Activated CD4-positive, alpha-beta T cell treated with anti-CD3 and anti-CD28 coated beads for 4 hours (primary cell): ENCODE results near the gene TTC39B.

Experiments used
- DNase-seq, 2 donors: peaks; one replicate each; pipeline ENCODE4 v3.0.0-alpha.2; 2020

TTC39B gene

DNA sequence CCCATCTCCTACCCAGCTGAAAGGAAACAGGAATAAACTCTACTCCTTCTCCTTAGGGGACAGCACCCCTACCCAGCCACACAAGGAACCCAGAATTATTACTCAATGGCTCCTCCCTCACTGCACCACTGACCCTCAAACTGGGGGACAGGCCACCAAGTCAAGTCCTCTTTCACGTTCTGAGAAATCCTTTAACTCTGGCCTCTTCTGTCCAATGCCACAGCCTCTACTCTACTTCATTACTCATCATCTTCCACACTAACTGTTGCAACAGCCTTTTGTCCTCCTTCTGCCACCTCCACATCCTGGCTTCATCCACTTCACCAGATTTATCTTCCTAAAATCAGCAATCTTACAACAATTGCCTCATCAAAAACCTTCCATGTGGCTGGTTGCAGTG, 6.8 kb downstream of the TTC39B start:
- no peak for DNase-seq

DNA sequence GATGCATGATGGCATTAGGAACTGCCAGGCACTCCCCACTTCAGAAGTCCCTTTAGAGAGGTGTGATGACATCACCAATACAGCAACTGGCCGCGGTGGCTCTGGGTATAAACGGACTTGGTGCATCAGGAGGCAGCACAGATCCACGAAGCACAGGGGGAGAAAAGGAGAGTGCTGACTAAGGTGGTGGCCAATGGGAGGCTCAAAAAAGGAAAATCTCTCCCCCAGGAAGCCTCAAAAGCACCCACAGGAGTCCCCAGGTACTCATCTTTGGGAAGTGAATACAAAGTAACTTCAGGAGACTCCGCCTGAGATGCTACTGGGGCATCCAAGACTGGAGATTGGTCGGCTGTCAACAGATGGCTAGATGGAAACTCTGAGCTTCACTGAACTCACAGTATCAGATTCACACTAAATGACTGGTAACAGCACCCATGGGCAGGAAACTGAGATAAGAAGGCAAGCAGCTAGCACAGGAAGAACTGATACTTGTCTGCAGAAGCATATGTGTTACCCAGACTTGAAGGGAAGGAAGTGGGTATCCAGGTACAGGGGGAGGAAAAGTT, 7.6 kb downstream of the TTC39B start:
- DNase-seq = peak; percentile 56

DNA sequence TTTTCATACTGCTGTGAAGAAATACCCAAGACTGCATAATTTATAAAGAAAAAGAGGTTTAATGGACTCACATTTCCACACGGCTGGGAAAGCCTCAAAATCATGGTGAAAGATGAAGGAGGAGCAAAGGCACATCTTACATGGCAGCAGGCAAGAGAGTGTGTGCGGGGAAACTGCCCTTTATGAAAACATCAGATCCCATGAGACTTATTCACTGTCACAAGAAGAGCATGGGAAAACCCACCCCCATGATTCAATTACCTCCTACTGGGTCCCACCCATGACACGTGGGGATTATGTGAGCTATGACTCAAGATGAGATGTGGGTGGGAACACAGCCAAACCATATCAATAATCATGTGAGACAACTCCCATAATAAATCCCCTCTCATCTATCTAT, 8.7 kb downstream of the TTC39B start:
- peak; percentile 34 to 35 for DNase-seq

DNA sequence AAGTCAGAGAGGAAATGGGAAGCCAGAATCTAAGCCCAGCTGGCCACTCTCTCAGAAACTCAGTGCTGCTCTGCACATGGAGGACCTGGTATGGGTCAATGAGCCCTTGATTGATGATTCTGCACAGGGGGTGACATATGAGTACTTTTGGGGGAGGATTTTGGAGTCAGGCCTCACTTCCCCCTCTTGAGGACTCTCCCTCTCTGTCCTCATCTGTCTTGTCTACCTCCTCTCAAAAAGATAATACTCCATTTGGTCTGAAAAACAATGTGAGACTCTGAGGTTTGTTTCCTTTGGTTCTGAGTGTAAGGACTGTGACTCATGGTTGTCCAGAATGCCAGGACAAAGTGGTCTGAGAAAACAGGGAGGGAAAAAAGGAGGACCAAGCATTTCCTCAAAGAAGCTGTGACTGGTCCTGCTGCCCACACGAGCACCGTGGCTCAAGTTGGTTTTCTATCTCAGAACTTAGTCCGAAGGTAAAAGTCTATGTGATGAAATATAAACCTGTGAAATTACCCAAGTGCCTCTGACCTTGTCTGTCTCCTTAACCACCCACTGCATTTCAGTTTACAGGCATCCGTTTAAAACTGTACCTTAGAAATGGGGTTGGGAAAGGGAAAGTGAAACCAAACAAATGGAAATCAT, 11.1 kb downstream of the TTC39B start:
- DNase-seq = no peak

DNA sequence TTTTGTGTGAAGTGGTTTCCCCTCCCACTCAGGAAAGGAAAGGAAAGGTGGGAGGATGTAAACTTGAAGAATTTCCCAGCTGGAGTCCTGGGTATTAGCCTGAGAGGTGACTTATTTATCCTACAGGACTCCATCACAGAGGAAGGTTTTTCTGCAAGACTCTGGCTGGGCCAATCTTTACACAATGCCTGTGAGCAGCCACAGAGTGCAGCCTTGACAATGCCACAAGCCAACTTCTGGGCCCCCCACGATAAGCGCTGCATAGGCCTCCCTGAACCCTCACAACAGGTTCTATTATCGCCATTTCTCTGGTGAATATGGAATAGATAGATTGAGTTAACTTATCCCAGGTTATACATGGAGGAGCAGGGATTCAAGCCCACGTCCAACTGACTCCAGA, 12.4 kb downstream of the TTC39B start:
- DNase-seq = no peak

DNA sequence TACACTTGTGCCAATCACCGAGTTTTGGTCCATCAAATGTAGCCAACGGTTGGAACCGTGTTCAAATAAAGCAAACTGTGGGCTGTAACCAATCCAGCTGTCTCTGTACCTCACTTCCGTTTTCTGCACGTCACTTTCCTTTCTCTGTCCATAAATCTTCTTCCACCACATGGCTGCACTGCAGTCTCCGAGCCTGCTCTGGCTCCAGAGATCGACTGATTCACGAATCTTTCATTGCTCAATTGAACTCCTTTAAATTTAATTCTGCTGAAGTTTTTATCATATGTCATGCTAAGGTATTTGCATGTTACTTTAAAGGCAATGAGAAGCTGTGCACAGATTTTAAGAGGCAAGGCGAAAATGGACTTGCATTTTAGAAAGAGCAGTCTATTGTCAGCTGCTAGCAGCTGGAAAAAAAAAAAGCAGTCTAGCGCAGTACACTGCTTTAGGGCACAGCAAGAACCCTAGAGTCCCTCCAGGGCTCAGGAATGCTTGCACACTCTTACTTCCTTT, 13.2 kb downstream of the TTC39B start:
- no peak for DNase-seq

DNA sequence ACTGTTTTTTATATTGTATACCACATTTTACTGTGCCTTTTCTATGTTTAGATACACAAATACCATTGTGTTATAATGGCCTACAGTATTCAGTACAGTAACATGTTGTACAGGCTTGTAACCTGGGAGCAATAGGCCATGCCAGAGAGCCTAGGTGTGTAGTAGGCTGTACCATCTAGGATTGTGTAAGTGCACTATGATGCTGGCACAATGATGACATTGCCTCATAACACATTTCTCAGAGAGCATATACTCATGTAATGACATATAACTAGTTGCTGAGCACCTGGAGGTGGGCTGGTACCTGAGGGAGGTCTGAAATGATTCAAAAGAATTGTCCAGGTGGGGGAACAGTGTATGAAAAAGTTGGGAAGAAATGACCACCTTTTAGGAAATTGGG, 13.9 kb downstream of the TTC39B start:
- no peak for DNase-seq

DNA sequence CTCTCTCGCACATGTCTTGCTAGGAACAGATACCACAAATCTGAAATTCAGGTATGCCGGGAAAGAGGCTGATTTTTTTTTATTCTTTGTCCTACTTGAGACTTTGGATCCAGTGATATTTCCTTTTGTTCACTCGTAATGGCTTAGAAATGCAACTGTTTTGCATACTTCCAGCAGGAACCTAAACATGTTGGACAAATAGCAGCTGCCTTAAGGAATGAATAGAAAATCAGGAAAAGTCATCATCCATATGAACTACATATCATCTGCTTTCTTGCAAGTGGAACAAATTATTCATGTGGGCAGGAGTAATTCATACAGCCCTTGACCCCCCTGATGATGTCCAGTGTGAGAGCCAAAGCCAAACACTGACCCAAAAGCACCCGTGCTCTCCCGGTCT, 17.4 kb downstream of the TTC39B start:
- no peak for DNase-seq

DNA sequence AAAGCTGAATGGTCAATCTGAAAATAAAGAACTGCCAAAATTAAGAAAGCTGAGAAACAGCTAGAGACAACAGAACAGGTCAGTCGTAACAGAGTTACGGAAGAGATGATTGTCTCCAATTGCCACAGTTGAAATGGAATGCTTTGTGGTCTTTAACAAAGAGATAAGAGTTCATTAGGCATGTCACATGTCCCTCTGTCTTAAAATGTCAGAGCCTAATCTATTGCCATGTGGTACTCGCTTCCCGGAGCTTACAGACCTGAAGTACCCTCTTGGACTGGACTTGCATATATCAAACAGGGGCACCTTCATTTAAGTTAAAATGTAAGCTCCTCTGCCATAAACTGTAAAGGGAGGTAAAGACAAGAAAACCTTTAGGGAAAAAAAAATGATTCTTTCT, 19.7 kb downstream of the TTC39B start:
- DNase-seq = no peak

DNA sequence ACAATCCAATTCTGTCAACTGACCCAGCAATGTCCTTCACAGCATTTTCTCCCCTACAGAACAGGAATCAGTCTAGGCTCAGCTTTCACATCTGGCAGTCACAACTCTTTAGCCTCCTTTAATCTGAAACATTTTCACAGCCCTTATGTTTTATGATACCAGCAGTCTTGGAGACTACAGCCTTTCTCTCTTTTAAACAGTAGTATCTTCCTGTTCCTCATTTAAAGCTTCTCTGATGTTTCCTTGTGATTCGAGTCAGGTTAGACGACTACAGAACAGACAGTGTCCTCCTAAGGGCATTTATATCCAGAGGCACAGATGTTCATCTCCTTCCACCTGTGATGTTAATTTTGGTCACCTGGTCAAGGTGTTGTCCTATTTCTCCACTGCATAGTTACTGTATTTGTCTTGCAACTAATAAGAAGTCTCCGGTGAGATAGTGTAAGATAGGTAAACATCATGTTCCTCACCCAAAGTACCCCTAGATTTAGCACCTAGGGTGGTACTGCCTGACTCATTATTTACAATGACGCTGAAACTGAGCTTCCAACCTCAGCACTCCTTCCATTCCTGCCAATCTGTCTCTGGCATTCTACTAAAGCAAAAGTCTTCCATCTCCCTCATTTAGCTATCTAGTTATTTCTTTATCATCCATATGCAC, 20.7 kb downstream of the TTC39B start:
- DNase-seq = no peak

DNA sequence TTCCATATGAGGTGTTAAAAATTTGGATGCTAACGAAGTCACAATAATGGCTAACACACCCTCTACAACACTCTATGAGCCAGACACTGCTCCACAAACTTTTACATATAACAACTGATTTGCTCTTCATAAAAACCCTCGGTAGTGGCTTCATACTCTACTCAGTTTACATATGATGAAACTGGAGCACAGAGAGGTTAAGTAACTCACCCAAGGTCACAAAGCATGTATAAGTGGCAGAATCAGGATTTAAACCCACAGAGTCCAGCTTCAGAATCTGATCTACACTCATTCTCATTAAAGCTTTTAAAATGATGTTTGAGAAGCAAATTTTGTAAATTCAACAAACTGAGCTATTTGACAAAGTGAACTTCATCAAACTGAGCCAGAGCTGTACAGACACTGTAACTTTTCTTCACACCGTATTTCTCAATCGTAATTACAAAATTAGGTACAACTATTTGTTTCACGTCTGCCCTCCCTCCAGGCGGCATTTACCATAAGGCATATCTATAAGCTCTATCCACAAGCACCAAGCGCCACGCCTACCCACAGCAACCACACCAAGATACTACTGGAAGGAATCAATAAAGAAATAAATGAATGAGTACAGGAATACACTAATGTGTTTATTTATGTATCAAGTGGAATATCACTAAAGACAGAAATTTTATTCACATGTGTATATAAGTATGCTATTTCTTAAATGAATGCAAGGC, 24.3 kb downstream of the TTC39B start:
- DNase-seq = no peak

DNA sequence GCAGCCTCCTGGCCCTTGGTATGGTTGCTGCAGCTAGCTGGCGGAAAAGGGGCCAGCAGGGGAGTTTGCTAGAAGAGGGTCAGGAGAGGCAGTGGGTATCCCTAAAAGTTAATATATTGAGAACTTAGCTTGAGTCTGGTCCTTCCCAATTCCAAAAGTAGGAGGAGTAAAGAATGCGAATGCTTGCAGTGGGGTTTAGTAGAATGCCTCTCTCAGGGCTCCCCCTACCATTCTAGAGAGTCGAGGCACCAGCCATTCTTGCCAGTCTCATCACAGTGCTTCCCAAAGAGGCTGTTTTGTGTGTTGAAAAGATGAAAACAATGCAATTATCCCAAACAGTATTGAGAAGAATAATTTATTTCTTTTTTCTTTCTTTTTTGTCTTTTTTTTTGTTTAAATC, 26.4 kb downstream of the TTC39B start:
- no peak for DNase-seq

DNA sequence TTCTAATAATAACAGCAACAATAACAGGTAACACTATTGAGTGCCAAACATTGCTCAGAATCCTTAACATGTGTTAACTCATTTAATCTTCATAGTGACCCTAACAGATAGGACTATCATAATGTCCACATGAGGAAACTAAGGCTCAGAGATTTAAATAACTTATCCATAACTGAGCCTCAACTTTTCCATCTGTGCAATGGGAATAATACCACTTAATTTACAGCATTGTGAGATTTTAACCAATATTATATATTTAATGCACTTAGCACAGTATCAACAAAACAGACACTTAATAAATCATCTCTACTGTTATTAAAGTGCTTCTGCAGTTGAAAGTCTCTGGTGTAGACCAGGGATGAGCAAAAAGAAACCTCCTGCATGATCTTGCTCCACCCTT, 28.2 kb downstream of the TTC39B start:
- DNase-seq = no peak

DNA sequence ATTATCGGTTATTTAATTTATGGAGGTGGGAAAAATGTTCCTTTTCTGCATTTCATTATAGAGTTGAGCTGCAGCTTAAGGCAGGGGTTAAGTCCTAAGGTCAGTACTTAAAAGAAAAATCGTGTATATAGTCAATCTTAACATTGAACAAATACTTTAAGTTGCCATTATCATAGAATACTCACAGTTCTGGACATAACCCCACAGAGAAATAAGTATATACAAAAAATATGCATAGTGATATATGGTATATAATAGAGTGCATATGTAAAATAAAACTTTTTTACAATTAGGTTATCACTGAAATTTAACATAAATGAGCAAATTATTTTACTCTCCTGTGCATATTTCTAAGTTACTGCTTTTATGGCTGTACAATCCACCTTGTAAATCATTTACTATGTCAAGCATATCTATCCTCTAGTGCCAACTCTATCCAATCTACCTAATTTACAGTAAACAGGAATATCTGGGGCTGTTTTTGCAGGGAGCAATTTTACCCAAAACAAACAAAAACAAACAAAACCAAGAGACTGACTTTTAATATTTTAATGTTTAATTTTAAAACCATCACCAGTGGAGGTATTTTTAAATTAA, 28.8 kb downstream of the TTC39B start:
- DNase-seq = no peak

DNA sequence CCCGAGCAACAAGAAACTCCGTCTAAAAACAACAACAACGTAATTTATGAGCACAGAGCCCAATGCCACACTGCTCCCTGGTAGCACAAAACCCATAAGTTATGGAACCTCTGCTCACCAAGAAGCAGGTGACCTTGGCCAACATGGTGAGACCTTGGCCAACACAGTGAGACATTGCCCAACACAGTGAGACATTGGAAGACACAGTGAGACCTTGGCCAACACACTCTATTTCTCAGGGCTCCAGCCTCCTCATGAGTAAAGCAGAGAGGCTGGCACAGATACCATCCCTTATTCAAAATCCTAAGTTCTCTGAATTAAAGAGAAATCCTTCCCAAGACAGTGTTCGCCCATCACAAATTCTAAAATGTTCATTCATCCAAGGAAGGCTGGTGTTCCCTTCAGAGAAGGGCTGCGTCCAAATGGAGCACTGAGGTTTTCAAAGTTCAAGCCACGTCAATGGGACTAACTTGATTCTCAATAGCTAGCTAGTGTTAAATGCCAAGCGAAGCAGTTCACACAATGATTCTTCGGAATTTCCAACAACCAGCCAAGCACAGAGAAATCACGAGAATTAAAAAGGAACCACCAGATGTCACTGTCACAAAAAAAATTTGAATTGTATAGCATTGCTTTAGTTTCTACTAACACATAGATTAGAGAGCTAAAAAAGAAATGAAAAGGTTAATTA, 29.5 kb downstream of the TTC39B start:
- DNase-seq = no peak

DNA sequence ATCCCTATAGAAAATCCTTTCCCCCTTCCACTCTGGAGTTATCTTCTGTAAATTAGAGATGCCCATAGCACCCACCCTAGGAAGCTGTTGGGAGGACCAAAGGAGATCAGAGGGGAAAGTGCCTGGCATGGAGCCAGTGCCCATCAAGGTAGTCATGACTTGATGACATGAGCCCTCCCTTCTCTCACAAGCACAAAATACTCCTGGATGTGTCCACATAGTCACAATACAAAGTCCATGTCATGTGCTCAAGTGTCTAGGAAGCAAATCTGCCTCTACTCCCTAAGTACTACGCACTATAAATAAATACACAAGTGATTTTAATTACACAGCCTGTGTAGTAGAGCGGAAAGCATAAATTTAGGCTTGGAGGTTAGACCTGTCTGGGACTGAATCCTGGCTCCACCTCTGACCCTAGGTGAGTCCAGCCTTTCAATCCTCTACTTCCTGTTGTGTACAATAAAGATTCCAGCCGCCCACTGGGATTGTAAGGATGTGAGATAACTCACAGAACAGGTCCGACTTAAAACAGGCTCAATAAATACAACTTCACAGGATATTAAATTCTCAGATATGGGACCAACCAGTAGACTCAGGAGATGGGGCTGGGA, 30.6 kb downstream of the TTC39B start:
- DNase-seq = no peak

DNA sequence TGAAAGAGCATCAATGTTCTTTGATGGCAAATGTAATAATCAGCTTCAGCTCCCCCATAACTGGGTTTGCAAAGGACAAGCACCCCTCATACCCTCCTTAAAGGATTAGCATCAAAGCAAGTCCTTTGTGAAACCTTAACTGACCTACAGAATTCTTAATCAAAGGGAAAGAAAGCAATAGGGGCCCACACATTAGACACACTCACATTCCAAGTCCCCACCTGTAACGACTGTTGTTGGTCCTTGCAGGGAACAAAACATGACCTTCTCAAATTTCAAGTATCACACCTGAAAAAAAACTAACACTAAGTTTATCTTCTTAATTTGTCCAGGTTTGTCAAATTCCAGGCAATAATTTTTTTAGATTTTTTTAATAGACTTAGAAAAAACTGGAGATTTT, 32.6 kb downstream of the TTC39B start:
- no peak for DNase-seq

DNA sequence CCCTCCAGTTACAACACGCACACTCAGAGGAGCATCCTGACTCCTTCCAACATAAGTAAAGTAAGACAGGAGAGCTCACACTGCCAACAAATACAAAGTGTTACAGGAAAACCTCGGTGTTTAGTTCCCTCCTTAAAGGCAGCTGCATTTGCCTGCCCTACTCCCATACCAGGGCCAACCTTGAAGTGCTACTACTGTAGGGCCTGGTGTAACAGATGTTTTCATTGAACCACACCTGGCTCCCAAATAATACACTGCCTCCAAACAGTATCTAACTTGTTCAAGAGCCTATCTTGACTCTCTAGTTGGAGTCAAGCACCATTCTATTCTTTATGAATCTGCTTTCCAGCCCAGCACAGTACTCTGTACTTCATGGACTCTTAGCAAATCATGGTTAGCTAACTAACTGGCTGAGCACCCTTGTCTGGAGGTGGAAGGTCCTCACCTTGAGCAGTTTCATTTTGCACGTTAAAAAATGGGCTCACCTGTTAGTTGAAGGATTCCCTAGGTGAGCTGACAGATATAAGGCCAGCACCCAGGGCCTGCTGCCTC, 34.6 kb downstream of the TTC39B start:
- DNase-seq = no peak

DNA sequence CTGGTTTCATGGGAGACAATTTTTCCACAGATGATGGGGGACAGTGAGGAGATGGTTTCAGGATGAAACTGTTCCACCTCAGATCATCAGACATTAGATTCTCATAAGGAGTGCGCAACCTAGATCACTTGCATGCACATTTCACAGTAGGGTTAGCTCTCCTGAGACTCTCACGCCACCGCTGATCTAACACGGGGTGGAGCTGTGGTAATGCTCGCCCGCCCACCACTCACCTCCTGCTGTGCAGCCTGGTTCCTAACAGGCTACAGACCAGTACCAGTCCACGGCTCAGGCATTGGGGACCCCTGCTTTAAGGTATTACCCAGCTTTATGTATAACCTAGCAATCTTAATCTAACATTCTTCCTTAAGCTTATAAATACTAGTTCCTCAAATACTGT, 35.6 kb downstream of the TTC39B start:
- DNase-seq = peak in 1 of 2 donors; percentile 10

DNA sequence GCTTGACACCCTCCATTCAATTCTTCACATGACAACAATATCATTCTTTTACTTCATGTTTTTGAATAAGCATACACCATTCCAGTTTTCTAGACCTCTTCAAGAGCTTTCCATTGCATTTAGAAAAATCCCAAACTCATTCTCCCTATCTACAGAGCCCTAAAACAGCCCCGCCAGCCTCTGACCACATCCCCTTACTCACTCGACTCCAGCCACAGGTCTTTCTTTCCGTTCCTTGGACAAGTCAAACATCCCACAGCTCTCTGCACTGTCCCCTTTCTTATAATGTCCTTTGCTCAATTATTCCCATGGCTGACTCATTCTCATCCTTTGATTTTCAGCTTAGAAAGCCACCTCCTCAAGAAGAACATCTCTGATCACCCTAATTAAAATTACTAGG, 38.2 kb downstream of the TTC39B start:
- no peak for DNase-seq

DNA sequence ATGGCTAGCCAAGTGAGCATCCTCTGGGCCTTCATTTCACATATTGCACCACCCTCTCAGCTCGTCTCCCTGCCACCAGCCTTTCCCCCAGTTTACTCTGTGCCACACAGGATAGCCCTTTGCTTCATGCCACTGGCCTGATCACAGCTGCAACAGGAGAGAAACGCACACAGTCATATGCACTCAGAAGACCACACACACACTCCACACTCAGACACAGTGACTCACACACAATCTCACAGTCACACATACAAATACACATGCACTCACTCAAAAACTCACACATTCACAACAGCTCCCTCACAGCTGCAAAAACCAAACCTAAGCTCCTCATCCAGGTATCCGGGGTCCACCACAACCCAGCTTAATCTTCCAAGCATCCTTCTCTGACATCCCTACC, 38.7 kb downstream of the TTC39B start:
- no peak for DNase-seq

DNA sequence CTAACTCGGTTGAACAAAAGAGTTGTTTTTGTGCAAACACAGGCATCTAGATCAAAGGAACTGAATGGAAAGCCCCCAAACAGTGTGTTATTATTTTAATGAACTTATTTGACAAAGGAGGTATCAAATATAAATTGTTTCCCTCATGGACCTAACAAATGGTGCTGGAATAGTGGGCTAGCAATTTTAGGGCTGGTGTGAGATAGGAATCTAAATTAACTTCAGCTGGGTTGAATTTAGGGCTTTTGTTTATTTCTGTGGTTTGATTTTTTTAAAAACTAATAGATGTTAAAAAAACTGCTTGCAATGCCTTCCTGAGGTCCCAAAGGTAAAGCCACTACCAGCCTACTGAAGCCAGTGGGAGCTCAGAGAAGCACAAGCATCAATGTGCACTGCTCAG, 42.1 kb downstream of the TTC39B start:
- DNase-seq = no peak
